ENCODE results near the gene HPS4.

GRCh38 chr22:26447584-26448329, 35.8 kb downstream of the HPS4 start:
- no peak for TF ChIP-seq CTCF (IDR thresholded peaks at IDR 0.05)
- no peak for TF ChIP-seq POLR2A (IDR thresholded peaks at IDR 0.05)

All from body of pancreas (tissue), 4 donors.